HEK293 (cell line): Measurements from ENCODE around the gene MAP3K5.

Experiments
- CTCF ChIA-PET: fragments of 350-600 bp; formaldehyde crosslinking; extraction: SDS; loops from one replicate; lab custom pipeline; 2021; ENCODE audit warnings: antibody characterized with exemption; lab: Yijun Ruan, JAX
- POLR2A ChIA-PET: fragments of 300-600 bp; formaldehyde crosslinking; extraction: SDS; loops from one replicate; lab custom pipeline; 2020; ENCODE audit warnings: antibody characterized with exemption, inconsistent platforms; lab: Yijun Ruan, JAX
- H3K27ac ChIP-seq: fragments of 200-500 bp; sonication (Bioruptor generic); 2 replicates; pipeline ENCODE4 v1.5.1; 2014; ENCODE audit warnings: low read depth, low read length, control low read depth, inconsistent platforms; ENCODE audit errors: extremely low read depth
- H3K36me3 ChIP-seq, 2 experiments: fragments of 200-500 bp in 1 of 2; sonication (Bioruptor generic) in 1 of 2; 1 replicate in 1 of 2; 2 replicates in 1 of 2; pipeline ENCODE4 v1.5.1; 2014 to 2017; ENCODE audit warnings: inconsistent platforms in 2 of 2, low read length in 2 of 2; ENCODE audit not compliant: control insufficient read depth in 2 of 2, insufficient read depth in 1 of 2
- H3K4me1 ChIP-seq: fragments of 200-500 bp; sonication (Bioruptor generic); 2 replicates; pipeline ENCODE4 v1.5.1; 2014; ENCODE audit warnings: mild to moderate bottlenecking, low read length, inconsistent platforms; ENCODE audit not compliant: control insufficient read depth, insufficient read depth
- H3K4me3 ChIP-seq: 2 replicates; pipeline ENCODE4 v1.5.1; 2011; ENCODE audit warnings: low read depth, mild to moderate bottlenecking, control low read depth, low read length, moderate library complexity
- H3K9me3 ChIP-seq: fragments of 200-500 bp; sonication (Bioruptor generic); 2 replicates; pipeline ENCODE4 v1.5.1; 2014; ENCODE audit warnings: low read depth, low read length, inconsistent platforms; ENCODE audit not compliant: control insufficient read depth, insufficient read depth
- HOXA7 ChIP-seq: sonication (generic); formaldehyde crosslinking; IDR thresholded peaks from 2 replicates; pipeline ENCODE4 v1.8.1; 2022; ENCODE audit warnings: missing genetic modification reagents, borderline replicate concordance
- SCRT1 ChIP-seq: fragments of 450-650 bp; formaldehyde crosslinking; IDR thresholded peaks from 2 replicates; pipeline ENCODE4 v1.5.1; 2016; ENCODE audit warnings: missing biosample characterization, missing genetic modification characterization, borderline replicate concordance
- SCRT2 ChIP-seq: fragments of 450-650 bp; formaldehyde crosslinking; IDR thresholded peaks from 2 replicates; pipeline ENCODE4 v1.5.1; 2016; ENCODE audit warnings: missing biosample characterization, missing genetic modification characterization
- ZFHX2 ChIP-seq: fragments of 450-650 bp; formaldehyde crosslinking; conservative IDR thresholded peaks from 2 replicates; pipeline ENCODE4 v1.5.1; 2016; ENCODE audit warnings: missing biosample characterization, missing genetic modification characterization
- ZNF146 ChIP-seq: fragments of 450-650 bp; formaldehyde crosslinking; IDR thresholded peaks from 2 replicates; pipeline ENCODE4 v1.5.1; 2016; ENCODE audit warnings: missing biosample characterization, missing genetic modification characterization
- ZNF211 ChIP-seq: fragments of 450-650 bp; formaldehyde crosslinking; IDR thresholded peaks from 2 replicates; pipeline ENCODE4 v1.5.1; 2016; ENCODE audit warnings: low read depth, missing biosample characterization, missing genetic modification characterization
- ZNF311 ChIP-seq: fragments of 450-650 bp; formaldehyde crosslinking; IDR thresholded peaks from 2 replicates; pipeline ENCODE4 v1.5.1; 2017; ENCODE audit warnings: missing biosample characterization, missing genetic modification characterization, borderline replicate concordance
- ZNF37A ChIP-seq: fragments of 450-650 bp; IDR thresholded peaks from 2 replicates; pipeline ENCODE4 v1.5.1; 2018; ENCODE audit warnings: missing biosample characterization, missing genetic modification characterization
- ZNF398 ChIP-seq: fragments of 450-650 bp; formaldehyde crosslinking; IDR thresholded peaks from 2 replicates; pipeline ENCODE4 v1.5.1; 2017; ENCODE audit warnings: missing biosample characterization, missing genetic modification characterization
- ZNF521 ChIP-seq: fragments of 450-650 bp; formaldehyde crosslinking; IDR thresholded peaks from 2 replicates; pipeline ENCODE4 v1.5.1; 2017; ENCODE audit warnings: missing biosample characterization, mild to moderate bottlenecking, missing genetic modification characterization
- ZNF530 ChIP-seq: fragments of 450-650 bp; formaldehyde crosslinking; IDR thresholded peaks from 2 replicates; pipeline ENCODE4 v1.5.1; 2016; ENCODE audit warnings: low read depth, missing biosample characterization, missing genetic modification characterization
- ZNF610 ChIP-seq: fragments of 450-650 bp; formaldehyde crosslinking; IDR thresholded peaks from 2 replicates; pipeline ENCODE4 v1.5.1; 2016; ENCODE audit warnings: missing biosample characterization, missing genetic modification characterization, borderline replicate concordance
- ZNF624 ChIP-seq: fragments of 450-650 bp; formaldehyde crosslinking; IDR thresholded peaks from 2 replicates; pipeline ENCODE4 v1.5.1; 2017; ENCODE audit warnings: missing biosample characterization, missing genetic modification characterization
- ZNF768 ChIP-seq: fragments of 450-650 bp; formaldehyde crosslinking; IDR thresholded peaks from 2 replicates; pipeline ENCODE4 v1.5.1; 2018; ENCODE audit warnings: missing biosample characterization, mild to moderate bottlenecking, missing genetic modification characterization
- ZNF791 ChIP-seq: fragments of 450-650 bp; formaldehyde crosslinking; IDR thresholded peaks from 2 replicates; pipeline ENCODE4 v1.5.1; 2016; ENCODE audit warnings: missing biosample characterization, missing genetic modification characterization
- TF ChIP-seq, protein P1 (sequence below): fragments of 450-650 bp; formaldehyde crosslinking; IDR thresholded peaks from 2 replicates; pipeline ENCODE4 v1.5.1; 2016; ENCODE audit warnings: missing biosample characterization, missing genetic modification characterization, borderline replicate concordance
- TF ChIP-seq, protein P2 (sequence below): fragments of 450-650 bp; formaldehyde crosslinking; IDR thresholded peaks from 2 replicates; pipeline ENCODE4 v1.5.1; 2016; ENCODE audit warnings: missing biosample characterization, missing genetic modification characterization
- TF ChIP-seq, protein P3 (sequence below): fragments of 450-650 bp; formaldehyde crosslinking; IDR thresholded peaks from 2 replicates; pipeline ENCODE4 v1.5.1; 2016; ENCODE audit warnings: missing biosample characterization, missing genetic modification characterization

MAP3K5 gene

DNA sequence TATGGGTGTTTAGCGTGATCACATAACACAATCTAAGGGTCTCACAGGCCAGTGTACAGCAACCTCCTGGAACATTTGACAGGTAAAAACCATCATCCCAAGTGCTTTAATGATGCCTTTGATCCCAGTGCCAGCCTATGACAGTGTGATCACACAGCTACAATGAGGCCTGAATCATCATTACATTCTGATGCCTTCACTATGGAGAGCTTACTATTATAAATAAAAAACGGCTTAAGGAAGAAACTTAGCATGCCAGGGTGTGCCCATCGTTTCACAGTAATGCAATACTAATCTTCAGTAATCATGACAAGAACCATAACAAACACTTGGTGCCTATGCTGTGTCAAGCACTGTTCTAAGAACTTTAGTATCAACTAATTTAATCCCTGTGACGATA, 253.4 kb downstream of the MAP3K5 start (continued):
- TF ChIP-seq, protein P1, sequence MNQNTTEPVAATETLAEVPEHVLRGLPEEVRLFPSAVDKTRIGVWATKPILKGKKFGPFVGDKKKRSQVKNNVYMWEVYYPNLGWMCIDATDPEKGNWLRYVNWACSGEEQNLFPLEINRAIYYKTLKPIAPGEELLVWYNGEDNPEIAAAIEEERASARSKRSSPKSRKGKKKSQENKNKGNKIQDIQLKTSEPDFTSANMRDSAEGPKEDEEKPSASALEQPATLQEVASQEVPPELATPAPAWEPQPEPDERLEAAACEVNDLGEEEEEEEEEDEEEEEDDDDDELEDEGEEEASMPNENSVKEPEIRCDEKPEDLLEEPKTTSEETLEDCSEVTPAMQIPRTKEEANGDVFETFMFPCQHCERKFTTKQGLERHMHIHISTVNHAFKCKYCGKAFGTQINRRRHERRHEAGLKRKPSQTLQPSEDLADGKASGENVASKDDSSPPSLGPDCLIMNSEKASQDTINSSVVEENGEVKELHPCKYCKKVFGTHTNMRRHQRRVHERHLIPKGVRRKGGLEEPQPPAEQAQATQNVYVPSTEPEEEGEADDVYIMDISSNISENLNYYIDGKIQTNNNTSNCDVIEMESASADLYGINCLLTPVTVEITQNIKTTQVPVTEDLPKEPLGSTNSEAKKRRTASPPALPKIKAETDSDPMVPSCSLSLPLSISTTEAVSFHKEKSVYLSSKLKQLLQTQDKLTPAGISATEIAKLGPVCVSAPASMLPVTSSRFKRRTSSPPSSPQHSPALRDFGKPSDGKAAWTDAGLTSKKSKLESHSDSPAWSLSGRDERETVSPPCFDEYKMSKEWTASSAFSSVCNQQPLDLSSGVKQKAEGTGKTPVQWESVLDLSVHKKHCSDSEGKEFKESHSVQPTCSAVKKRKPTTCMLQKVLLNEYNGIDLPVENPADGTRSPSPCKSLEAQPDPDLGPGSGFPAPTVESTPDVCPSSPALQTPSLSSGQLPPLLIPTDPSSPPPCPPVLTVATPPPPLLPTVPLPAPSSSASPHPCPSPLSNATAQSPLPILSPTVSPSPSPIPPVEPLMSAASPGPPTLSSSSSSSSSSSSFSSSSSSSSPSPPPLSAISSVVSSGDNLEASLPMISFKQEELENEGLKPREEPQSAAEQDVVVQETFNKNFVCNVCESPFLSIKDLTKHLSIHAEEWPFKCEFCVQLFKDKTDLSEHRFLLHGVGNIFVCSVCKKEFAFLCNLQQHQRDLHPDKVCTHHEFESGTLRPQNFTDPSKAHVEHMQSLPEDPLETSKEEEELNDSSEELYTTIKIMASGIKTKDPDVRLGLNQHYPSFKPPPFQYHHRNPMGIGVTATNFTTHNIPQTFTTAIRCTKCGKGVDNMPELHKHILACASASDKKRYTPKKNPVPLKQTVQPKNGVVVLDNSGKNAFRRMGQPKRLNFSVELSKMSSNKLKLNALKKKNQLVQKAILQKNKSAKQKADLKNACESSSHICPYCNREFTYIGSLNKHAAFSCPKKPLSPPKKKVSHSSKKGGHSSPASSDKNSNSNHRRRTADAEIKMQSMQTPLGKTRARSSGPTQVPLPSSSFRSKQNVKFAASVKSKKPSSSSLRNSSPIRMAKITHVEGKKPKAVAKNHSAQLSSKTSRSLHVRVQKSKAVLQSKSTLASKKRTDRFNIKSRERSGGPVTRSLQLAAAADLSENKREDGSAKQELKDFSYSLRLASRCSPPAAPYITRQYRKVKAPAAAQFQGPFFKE = no peak
- TF ChIP-seq SCRT2 (tag by site-specific recombination) = no peak
- TF ChIP-seq, protein P2, sequence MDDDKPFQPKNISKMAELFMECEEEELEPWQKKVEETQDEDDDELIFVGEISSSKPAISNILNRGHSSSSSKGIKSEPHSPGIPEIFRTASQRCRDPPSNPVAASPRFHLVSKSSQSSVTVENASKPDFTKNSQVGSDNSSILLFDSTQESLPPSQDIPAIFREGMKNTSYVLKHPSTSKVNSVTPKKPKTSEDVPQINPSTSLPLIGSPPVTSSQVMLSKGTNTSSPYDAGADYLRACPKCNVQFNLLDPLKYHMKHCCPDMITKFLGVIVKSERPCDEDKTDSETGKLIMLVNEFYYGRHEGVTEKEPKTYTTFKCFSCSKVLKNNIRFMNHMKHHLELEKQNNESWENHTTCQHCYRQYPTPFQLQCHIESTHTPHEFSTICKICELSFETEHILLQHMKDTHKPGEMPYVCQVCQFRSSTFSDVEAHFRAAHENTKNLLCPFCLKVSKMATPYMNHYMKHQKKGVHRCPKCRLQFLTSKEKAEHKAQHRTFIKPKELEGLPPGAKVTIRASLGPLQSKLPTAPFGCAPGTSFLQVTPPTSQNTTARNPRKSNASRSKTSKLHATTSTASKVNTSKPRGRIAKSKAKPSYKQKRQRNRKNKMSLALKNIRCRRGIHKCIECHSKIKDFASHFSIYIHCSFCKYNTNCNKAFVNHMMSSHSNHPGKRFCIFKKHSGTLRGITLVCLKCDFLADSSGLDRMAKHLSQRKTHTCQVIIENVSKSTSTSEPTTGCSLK (tag by site-specific recombination) = no peak
- no peak for TF ChIP-seq ZNF211 (tag by site-specific recombination)

GRCh38 chr6:136535880-136536650, 256.2 kb downstream of the MAP3K5 start:
- Histone ChIP-seq H3K9me3 (no peaks in the 10 kb centered on the region), H3K36me3 (peaks cover 0 to 3% of the 10 kb centered on the region in 2 experiments; a peak in 1 of 3 replicates), H3K27ac (no peak overlapping the region), H3K4me3 (no peak overlapping the region), H3K4me1 (peaks cover 8% of the 10 kb centered on the region)
- POLR2A ChIA-PET = no interaction called here
- TF ChIP-seq ZNF311 (tag by site-specific recombination) = no peak
- TF ChIP-seq ZNF398 (tag by site-specific recombination) = no peak
- no peak for TF ChIP-seq ZNF610
- peak; percentile 93 for TF ChIP-seq ZNF146 (tag by site-specific recombination)
- CTCF ChIA-PET = interaction anchor here (1.3 to 2.2 kb wide), 3 partner anchors 11 to 14 kb away, joined by 3 to 7 read pairs (median 3); partner anchors contain the start of gene MAP7

- ChIA-PET POLR2A (no interaction called here), CTCF (interaction anchor here (1.5 kb wide), 1 partner anchor 15 kb away, joined by 3 read pairs; the partner anchor contains the start of gene MAP7)
- Histone ChIP-seq H3K27ac (no peak overlapping the region), H3K4me3 (no peak overlapping the region), H3K9me3 (no peaks in the 10 kb centered on the region), H3K4me1 (peaks cover 5% of the 10 kb centered on the region), H3K36me3 (peaks cover 0 to 3% of the 10 kb centered on the region in 2 experiments; a peak in 1 of 3 replicates)
- no peak for TF ChIP-seq ZNF530 (tag by site-specific recombination)
- no peak for TF ChIP-seq ZFHX2
- TF ChIP-seq HOXA7 (CRISPR knock-in tag) = no peak
- TF ChIP-seq SCRT1 (tag by site-specific recombination) = no peak
- TF ChIP-seq ZNF521 (tag by site-specific recombination) = no peak
- no peak for TF ChIP-seq ZNF768
- TF ChIP-seq, protein P3, sequence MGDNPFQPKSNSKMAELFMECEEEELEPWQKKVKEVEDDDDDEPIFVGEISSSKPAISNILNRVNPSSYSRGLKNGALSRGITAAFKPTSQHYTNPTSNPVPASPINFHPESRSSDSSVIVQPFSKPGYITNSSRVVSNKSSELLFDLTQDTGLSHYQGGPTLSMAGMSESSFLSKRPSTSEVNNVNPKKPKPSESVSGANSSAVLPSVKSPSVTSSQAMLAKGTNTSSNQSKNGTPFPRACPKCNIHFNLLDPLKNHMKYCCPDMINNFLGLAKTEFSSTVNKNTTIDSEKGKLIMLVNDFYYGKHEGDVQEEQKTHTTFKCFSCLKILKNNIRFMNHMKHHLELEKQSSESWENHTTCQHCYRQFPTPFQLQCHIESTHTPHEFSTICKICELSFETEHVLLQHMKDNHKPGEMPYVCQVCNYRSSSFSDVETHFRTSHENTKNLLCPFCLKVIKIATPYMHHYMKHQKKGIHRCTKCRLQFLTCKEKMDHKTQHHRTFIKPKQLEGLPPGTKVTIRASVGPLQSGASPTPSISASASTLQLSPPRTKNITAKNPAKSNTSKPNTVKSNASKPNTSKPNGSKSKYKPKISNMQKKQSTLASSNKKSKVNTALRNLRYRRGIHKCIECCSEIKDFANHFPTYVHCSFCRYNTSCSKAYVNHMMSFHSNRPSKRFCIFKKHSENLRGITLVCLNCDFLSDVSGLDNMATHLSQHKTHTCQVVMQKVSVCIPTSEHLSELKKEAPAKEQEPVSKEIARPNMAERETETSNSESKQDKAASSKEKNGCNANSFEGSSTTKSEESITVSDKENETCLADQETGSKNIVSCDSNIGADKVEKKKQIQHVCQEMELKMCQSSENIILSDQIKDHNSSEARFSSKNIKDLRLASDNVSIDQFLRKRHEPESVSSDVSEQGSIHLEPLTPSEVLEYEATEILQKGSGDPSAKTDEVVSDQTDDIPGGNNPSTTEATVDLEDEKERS (tag by site-specific recombination) = no peak
- TF ChIP-seq ZNF37A (tag by site-specific recombination) = no peak
- no peak for TF ChIP-seq ZNF624 (tag by site-specific recombination)
- TF ChIP-seq ZNF791 (tag by site-specific recombination) = no peak
These were observed 257.1 kb downstream of the MAP3K5 start for GRCh38 chr6:136535017-136535765.
